HG02678 (cell line): ENCODE measurements around the gene BRI3.

ENCODE experiments used
- ATAC-seq: cut with Tn5 transposase; IDR thresholded peaks from one replicate; pipeline ENCODE4 v1.9.1; 2021; ENCODE audit warnings: mild to moderate bottlenecking, moderate library complexity; ENCODE audit not compliant: unreplicated experiment

Gene BRI3

GRCh38 chr7:98335411-98335977, 54.0 kb downstream of the BRI3 start:
- ATAC-seq, result no peak

GRCh38 chr7:98338441-98338840, 57.0 kb downstream of the BRI3 start:
- no peak for ATAC-seq

GRCh38 chr7:98339043-98339442, 57.6 kb downstream of the BRI3 start:
- ATAC-seq, result no peak

GRCh38 chr7:98341106-98341505, 59.6 kb downstream of the BRI3 start:
- no peak for ATAC-seq
